ENCODE measurements around the gene UAP1L1. TPM values are rescaled to one million over a fixed set of nuclear protein-coding genes. Genes with fewer than 3 reads are reported as not detected.
"Not testable (repeated sequence)": the region's sequence is repeated elsewhere in the genome, so short reads cannot be mapped to it uniquely, and the experiment has no call there.

UAP1L1 gene
- polyA plus RNA-seq, 1 donor: 2.5 TPM

GRCh38 chr9:137057545-137057944 is 19.8 kb upstream of the UAP1L1 start:
- DNase-seq: no peak

DNA sequence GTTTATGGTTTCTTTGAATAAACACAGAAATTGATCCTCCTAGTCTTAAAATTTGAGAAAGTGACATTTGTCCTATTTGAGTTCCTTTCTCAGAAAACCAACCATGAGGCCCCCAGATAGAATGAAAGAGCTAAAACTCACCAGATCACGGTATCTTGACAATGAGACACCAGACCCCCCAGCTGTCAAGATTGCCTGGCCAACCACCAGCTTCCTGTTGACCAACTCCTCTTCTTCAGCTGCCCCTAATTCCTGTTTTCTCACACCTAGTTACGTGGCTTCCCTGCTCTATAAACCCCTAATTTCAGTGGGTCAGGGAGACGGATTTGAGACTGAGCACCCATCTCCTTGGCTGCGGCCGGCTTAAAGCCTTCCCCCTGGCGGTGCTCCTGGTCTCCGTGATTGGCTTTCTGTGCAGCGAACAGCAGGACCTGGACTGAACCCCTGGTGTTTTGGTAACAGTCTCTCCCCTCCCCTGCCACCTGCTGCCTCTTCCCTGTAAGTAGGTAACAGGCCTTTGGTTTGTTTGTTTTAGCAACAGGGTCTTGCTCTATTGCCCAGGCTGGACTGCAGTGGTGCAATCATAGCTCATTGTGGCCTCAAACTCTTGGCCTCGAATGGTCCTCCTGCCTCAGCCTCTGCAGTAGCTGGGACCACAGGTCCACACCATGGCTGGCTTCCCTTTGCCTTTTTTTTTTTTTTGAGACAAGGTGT is 18.6 kb upstream of the UAP1L1 start:
- DNase-seq: no peak

GRCh38 chr9:137062384-137062783 is 14.9 kb upstream of the UAP1L1 start:
- no peak for DNase-seq

DNA sequence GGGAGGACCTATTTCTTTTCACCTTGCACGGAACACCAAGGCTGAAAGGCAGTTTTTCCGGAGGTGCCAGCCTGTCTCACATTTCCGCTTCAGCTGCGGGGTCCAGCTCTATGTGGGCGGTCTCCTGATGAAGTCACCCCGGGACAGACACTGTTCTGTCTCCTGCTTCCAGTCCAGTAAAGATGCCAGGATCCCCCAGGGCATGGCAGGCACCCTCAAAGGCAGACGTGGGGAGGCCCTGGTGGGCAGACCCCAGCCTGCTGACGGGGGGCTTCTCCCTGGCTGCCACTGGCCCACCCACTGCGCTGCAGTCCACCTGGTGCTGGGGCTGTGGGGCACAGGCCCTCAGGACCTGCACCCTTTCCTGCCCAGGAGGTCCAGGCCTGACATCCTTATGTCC is 14.5 kb upstream of the UAP1L1 start:
- DNase-seq: not testable (repeated sequence)

GRCh38 chr9:137063311-137064026 is 13.8 kb upstream of the UAP1L1 start:
- no peak for DNase-seq

DNA sequence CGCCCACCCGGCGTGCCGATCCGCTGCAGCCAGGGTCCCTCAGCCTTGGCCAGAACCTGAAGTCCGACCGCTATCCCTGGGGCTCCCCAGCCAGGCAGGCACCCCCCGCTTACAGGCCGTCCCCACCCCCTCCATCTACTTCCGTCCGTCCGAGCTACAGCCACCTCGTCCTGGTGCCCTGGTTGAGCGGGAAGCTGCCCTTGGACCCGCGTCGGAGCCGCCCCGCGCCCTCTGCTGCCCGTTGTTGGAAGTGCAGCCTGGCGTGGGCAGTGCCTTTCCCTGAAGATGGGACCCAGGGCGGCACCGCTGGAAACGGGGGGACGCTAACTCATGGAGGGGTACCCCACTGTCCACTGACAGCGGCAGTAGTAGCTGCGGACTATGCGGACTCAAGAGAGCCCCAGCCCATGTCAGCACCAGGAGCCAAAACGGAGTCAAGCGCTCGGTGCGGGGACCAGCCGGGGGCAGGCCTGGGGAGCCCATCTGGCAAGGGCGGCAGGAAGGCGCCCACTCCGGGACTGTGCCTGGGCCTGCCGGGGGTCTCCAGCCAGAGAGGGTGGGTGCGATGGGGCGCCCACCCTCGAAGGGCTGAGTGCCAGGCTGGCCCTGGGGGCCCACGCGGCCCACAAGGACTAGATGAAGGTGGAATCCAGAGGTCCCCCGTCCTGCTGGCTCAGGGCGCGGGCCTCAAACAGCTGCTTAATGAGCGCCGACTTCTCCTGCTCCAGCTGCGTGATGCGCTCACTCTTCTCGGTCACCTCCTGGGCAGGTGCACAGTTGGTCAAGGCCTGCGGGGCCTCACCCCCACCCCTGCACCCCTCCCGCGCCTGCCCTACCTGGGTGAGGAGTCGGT is 13.1 kb upstream of the UAP1L1 start:
- DNase-seq: peak; percentile 63

DNA sequence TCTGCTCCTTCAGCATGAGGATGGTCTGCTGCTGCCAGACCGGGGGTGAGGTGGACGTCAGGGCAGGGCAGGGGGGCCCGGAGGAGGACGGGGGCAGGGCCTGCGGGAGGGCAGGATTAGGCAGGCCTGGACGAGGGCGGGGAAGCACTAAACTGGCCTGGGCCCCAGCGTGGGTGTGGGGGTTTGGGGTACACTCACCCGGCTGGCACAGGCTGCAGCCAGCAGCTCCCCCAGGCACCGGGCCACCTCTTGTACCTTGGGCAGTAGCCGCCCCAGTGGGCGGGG is 12.5 kb upstream of the UAP1L1 start:
- no peak for DNase-seq

- DNase-seq: no peak
These were observed 11.9 kb upstream of the UAP1L1 start for GRCh38 chr9:137065336-137065967.

GRCh38 chr9:137066096-137066861 is 11.0 kb upstream of the UAP1L1 start:
- DNase-seq: no peak

DNA sequence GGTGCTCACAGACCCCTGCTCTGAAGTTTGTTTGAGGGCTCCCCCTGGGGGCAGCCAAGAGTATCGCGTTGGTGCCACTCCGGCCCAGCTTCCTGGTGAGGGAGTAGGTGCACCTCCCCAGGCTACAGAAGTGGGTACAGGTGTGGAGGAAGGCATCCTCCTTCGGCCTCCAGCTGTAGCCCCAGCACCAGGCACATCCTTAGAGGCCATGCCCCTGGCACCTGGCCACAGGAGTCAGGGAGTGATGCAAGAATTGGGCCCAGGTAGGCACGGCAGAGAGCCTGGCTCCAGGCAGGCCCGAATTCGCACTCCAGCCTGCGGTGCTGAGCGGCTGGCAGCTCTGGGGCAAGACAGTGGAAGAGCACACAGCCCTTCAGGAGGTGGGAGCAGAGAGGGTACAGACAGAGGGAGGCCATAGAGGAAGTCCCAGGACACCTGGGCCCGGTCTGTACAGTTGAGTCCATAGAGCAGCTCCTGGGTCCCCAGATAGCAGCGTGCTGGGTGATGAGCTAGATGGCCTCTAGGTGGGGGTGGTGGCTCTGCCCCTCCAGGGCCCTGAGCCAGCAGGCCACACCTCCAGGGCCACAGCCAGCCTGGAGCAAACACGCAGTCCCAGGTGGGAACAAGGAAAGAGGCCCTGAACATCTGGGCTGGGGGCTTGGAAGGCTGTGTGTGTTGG is 9.3 kb upstream of the UAP1L1 start:
- peak; percentile 65 for DNase-seq

DNA sequence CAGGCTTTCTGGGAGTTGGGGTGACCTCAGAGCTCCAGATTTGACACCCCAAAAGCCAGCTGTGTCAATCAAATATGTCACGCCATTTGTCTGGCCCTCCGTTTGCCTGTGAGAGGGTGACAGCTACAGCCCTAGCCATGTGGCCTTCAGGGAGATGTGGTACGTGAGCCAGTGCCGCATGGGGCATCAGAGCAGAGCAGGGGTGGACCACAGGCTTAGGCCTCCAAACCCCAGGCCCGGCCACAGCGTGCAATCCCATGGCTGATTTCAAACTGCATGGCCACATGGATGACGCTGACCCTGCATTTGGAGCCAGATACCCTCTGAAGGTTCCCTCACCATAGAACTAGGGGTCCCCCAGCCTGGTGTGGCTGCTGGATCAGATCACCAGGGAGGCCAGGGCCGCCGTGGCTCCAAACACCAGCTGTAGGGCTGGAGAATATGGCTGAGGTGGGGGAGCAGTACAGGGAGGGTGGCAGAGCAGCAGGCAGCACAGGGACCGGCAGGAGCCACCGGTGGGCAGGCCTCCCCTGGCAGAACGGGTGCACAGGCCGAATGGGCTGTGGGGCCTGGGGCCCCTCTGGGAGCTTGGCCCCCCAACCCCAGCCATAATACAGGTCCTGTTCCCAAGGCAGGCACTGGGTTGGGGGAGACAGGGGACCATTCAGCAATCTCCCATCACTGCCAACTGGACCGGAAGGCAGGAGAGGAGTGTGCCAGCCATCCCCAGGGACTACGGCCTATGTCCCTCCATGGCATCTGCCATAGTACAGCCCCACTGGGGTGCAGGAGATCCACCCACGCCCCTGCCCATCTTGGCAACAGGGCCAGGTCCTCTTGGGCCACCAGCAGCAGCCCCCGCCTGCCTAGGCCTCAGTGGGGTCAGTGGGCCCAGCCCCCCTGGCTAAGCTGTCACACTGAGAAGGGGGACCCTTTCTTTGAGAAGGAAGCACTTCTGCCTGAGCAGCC is 8.5 kb upstream of the UAP1L1 start:
- no peak for DNase-seq

DNA sequence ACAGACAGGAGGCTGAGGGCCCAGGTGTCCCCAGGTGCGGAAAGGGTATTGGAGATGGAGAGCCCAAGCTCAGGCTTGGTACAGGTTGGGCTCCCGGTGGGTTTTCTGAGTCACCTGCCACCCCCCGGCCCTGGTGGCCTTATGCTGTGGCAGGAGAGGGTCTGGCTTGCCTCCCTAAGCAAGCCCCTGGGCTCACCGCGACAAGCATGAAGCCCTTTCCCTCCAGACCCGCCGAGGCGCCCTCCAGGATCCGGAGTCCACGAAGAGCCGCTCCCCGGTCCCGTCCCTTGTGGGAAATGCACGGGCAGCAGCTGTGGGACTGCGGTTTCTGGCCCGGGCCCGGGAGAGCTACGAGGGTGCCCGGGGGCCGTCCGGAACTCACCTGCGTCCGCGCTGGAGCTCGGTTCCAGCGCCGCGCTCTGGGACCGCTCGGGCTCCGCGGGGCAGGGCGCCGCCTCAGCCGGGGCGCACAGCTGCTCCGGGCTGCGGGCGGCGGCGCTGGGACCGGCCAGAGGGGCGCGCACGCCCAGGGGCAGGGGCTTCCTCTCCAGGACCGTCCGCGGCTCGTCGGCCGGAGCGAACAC is 7.7 kb upstream of the UAP1L1 start:
- DNase-seq: no peak

GRCh38 chr9:137070201-137070905 is 7.0 kb upstream of the UAP1L1 start, which contains the start of gene SAPCD2:
SAPCD2 (minus strand) TSS chr9:137070557; CDS start chr9:137070460, 97 bp downstream.
- peak; percentile 83 for DNase-seq

DNA sequence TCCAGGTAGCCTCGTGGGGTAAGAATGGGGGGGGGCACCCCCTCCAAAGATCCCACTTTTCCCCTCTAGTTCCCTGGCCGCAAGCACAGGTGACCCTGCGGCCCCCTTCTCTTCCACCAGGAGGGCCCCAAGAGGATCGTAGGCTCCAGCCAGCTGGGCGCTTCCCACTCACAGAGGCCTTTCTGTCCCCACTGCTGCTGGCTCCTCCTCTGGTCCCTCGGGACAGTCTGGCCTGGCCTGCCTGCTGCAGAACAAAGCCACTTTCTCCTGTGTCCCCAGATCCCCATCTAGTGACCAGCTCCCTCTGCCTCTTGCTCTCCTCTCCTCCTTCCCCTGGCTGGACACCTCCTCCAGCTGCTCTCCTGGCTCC is 6.4 kb upstream of the UAP1L1 start:
- no peak for DNase-seq

DNA sequence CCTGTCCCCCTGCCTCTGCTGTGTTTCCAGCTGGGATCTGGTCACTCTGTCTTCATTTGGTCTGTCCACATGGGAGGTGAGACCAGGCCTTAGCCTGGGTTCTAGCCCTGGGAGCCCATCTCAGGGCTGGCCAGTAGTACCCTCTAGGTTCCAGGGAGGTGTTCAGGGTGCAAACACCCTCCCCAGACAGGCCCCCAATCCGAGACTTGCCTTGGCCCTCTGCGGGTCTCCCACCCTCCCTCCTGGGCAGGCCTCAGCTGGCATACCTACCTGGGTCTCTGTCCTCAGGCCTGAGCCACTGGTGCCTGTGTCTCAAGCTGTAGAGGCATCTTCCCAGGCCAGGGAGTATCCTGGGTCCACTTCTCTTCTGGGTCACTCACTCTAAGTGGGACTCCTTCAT is 6.0 kb upstream of the UAP1L1 start:
- no peak for DNase-seq

DNA sequence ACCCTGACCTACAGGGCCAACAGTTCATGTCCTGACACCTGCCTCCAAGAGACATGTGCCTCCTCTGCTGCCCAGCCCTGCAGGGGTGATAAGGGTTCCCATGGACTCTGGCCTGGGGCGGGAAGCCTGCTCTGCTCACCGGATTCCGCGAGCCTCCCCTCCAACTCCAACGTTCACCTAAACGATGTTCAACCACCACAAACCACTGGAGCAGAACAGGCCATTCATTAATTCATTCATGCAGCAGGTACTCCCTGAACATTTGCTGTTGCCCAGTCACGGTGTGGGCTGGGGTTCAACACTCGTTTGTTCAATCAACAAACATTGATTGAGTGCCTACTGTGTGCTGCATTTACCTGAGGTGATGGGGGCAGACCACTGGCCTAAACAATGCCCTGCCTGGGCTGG is 3.3 kb upstream of the UAP1L1 start:
- DNase-seq: no peak

GRCh38 chr9:137074657-137075274 is 2.6 kb upstream of the UAP1L1 start:
- no peak for DNase-seq

DNA sequence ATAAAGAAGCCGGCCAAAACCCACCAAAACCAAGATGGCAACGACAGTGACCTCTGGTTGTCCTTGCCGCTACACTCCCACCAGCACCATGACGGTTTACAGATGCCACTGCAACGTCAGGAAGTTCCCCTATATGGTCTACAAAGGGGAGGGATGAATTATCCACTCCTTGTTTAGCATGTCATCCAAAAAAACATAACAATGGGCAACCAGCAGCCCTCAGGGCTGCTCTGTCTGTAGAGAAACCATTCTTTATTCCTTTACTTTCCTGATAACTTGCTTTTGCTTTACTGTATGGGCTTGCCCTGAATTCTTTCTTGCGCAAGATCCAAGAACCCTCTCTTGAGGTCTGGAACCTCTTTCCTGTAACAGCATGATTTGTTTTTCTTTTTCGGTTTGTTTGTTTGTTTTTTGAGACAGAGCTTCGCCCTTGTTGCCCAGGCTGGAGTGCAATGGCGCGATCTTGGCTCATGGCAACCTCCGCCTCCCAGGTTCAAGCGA is 2.0 kb upstream of the UAP1L1 start:
- DNase-seq: no peak

GRCh38 chr9:137076636-137077009 is 694 bp upstream of the UAP1L1 start:
- no peak for DNase-seq

Measured in hindlimb muscle (tissue), 1 donor.